Prostate gland (tissue), 2 donors: ENCODE results near the gene ITGB4.

Experiments
- CTCF ChIP-seq, 4 experiments: fragments of 200-600 bp in 2 of 4; fragments of 450-650 bp in 2 of 4; sonication (generic) in 2 of 4; IDR thresholded peaks; 1 replicate in 3 of 4; 2 replicates in 1 of 4; pipeline ENCODE4 v1.5.1; 2016 to 2019; ENCODE audit warnings: antibody characterized with exemption in 4 of 4, mild to moderate bottlenecking in 2 of 4, moderate library complexity in 2 of 4
- POLR2AphosphoS5 ChIP-seq: sonication (generic); formaldehyde crosslinking; IDR thresholded peaks from one replicate; pipeline ENCODE4 v1.6.1; 2017; ENCODE audit warnings: antibody characterized with exemption

DNA sequence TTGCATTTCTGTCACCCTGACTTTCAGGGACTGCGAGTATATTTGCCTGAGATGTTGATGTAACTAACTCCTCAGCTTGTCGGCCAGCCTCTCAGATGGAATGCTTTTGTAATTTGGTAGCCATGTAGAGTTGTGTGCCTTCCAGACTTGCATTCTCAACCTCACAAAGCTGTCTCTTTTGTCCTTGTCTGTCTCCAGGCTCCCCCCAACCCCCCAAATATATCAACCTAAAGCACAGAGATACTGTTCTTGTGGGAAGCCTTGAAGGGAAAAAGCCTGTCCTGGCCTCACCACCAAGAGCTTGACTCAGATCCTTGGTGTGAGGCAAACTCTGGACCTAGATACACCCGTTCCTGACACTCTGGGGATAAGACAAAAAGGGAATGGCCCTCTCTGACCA, 35.8 kb upstream of the ITGB4 start:
- no peak for TF ChIP-seq CTCF (IDR thresholded peaks at IDR 0.05)
- no peak for TF ChIP-seq POLR2AphosphoS5
